DMS53 (cell line): Measurements from ENCODE around the gene SHROOM3.

ENCODE experiments used
- DNase-seq: peaks from one replicate; lab custom pipeline; 2025; lab: John Stamatoyannopoulos, UW

SHROOM3 gene

DNA sequence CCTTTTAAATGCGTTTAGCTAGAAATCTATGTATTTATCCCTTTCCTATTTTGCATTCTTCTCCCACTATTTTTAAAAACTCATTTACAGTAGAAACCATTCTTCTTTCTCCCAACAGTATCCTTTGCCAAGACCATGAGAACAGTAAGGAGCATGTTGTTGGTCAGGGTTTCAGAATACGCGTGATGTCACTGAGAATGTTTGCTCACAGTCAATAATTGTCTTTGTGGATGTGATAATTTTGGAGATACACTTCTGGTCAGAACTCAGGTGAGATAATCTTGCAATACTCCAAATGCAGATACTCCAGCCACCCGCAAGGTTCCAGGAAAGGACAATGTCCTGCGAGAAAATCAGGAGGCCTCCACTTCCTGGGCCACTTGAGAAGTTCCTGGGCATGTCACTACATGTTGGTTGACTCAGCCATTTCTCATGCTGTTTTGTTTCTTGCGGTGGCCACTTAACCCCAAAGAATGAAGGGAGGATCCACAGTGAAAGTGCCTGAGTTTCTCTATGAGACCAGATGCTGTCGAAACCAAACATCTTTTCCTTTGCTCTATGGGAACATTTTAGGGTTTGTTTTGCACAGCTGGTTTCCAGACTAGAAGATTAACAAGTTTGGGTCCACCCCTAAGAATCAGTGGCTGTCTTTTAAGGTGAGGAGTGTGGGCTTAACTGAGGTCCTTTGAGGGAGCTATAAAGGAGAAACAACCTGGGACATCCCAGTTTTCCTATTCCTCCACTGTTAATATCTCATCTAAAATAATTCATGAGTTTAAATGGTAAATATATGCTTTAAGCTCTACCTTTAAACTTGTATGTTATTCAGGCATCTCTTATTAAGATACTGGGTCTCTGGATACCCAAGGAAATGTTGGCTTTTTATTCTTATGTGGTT lies 346.9 kb downstream of the SHROOM3 start:
- DNase-seq: peak; percentile 84

DNA sequence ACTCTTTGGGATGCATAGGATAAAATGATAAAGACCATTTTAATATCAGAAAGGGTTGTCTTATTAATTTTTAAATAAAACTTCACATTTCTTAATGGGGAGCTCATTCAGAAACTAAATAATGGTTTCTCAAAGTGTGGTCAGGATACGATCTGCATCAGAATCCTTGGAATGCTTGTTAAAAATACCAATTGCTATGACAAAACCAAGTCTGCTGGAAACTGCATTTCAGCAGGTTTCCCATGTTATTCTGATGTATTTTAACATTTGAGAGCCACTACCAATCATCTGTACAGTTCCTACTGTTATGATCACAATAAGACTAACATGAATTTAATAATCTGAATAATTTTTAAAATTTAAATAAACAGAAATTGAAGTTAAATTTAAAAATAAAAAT lies 347.8 kb downstream of the SHROOM3 start:
- DNase-seq: no peak

DNA sequence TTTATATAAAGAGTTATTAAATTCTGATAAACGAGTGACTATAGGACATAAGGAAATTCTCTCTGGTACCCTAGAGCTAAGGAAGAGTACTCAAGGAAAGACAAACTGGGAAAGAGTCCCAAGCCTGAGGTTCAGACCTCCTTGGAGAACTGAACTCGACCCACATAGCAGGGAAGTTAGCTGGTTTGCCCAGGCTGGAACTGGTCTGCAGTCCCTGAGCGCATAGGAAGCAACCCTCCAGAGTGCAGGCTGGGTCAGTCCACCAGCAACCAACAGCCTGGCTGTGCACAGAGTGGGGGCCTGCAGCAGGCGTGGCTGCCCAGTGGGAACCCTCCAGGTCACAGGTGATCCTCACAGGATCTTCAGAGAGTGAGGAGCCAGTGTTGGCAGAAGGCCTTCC lies 348.8 kb downstream of the SHROOM3 start:
- no peak for DNase-seq

DNA sequence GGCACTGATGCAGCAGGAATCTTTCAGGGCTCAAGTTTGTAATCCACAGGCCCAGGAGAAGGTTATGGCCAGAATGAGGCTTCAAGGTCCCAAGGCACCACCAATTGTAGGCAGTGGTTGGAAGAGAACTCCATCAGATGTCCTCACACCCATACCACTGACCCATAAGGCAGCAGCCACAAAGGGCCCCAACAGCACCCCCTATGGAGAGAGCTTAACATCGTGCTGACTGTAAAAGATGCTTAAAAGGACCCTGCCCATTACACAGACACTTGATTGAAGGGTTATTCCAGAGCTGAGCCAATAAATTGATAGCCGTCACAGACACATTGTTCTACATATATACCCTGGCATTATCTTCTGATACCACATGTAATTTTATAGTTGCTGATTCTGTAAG lies 349.2 kb downstream of the SHROOM3 start:
- DNase-seq: peak; percentile 27

DNA sequence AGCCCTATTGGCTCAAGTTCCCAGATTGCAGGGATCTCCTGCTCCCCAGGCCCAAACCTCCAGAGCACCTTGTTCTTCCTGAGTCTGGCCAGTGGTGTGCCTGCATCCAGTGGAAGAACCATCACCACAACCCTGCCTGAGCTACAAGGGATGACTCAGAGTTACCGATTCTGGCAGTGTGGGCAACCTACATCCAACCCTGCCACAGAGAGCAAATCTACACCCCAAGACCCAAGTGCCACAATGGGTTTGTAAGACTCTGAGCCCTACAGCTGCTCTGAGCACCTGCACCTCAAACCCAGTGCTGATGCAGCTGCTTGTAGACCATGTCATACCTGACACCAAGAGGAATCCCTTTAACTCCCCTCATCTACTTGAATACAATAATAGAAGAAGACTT lies 352.9 kb downstream of the SHROOM3 start:
- no peak for DNase-seq

DNA sequence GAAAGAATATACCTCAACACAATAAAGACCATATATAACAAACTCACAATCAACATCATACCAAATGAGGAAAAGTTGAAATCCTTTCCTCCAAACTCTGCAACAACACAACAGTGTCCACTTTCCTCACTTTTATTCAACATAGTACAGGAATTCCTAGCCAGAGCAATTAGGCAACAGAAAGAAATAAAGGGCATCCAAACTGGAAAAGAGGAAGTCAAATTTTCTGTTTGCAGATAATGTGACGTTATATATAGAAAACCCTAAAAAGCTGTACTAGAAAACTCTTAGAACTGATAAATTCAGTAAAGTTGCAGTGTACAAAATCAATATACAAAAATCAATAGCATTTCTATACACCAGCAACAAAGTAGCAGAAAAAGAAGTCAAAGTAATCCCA lies 355.3 kb downstream of the SHROOM3 start:
- no peak for DNase-seq

DNA sequence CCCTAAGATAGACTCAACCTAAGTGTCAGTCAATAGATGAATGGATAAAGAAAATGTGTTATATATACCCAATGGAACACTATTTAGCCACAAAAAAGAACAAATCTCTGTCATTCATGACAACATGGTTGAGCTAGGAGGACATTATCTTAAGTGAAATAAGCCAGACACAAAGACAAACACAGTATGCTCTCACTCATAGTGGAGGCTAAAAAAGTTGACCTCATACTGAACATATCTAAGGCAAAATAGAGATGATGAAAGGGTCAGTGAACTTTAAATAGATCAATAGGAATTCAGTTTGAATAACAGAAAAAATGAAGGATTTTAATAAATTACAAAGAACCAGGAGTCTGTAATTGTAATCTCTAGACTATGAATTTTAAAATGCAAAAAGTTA lies 356.4 kb downstream of the SHROOM3 start:
- DNase-seq: no peak

DNA sequence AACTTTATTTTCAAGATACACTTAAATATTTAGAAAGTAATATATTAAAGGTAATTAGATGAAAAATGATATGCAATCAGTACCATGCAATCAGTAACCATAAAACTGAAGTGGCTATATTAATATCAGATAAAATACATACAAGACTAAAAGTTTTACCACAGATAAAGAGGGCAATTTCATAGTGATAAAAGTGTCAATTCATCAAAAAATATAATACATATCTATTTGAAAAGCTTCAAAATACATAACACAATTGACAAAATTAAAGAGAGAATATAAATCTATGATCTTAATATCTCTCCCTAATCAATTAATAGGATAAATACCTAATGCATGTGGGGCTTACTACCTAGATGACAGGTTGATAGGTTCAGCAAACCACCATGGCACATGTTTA lies 357.4 kb downstream of the SHROOM3 start:
- DNase-seq: no peak

DNA sequence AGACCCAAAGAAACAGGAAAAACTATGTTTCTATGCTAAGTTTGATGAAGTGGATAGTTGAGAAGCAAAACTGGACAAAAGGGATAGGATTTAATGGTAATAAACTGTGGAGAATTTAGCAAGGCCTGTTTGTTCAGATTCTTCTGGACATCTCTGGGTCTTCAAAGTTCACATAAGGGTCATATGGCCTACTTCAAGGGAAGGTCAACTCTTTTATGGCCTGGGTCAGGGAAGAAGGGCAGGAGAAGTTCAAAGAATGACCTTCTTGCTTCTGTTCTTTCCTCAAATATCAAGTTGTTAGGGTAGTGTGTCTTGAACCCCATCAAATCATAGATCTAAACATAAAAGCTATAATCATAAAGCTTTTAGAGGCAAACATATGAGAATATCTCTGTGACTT lies 360.2 kb downstream of the SHROOM3 start:
- DNase-seq: no peak

DNA sequence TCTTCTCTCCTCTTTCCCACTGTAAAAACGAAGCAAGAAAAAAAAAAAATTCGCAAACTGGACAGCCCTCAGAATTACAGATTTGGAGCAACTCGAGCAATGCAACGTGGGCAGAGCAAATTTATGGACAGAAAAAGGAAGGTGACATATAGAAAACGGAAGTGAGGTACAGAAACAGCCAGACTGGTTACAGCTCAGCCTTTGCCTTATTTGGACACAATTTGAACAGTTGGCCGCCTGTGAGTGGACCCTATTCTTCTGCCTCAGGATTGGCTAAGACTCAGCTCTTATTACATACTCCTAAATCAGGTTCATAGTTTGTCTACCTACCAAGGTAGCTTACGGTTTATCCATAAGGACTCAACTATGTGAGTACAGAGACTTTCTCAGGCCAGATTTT lies 364.1 kb downstream of the SHROOM3 start:
- peak; percentile 11 for DNase-seq

DNA sequence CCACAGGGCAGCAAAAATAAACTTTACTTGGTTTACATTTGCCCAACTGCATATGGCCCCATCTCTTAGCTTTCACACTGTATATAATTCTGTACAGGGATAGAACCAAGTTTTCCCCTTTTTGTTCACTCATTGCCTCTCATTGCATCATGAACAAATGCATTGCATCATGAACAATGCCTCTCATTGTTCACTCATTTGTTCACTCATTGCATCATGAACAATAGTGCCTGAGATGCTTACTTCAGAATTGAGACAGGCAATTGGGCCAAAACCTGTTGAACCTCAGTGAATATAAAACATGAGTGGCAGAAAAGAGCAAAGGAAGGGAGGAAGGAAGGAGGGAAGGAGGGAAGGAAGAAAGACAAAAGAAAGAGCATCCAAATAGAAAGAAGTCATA lies 364.7 kb downstream of the SHROOM3 start:
- DNase-seq: no peak

DNA sequence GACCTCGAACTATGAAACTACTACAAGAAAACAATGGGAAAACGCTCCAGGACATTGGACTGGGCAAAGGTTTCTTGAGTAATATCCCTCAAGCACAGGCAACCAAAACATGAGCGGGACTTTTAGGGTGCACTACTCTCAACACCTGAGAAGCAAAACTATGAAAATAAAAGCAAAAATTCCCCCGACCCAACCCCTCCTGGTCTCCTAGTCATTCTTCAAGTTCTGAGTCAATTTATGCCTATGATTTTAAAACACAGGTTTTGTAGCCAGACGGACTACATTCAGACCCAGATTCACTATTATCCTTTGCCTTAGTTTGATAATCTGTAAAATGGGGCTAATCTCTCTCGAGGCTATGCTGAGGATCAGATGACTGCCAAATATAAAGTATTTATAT lies 365.9 kb downstream of the SHROOM3 start:
- DNase-seq: no peak

DNA sequence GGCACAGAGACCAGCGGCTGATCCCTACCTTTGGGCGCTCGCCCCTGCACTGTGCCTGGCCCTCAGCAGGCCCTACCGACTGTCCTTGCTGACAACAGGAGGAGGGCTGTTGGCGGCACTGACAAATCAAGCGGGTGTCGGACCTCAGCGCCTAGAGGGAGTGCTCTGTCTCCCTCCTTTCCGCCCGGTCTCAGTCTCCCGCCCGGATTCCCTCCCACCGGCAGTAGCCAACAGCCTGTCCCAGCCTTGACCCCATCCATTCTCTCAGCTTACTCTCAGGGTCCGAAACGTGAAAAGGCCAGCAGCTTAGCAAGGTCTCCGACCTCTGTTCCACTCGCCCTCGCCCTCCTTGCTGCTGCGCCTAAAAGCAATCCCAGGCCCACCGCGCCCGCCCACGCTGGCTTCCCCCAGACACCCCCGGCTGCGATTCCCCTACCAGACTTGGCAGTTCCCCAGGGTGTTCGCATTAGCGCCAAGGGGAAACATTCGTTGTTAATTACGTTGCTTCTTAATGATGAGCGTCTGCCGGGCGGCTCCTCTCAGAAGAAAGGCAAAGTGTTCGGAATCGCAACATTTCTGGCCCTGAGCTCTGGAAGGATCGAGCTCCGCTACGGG lies 366.7 kb downstream of the SHROOM3 start:
- no peak for DNase-seq

DNA sequence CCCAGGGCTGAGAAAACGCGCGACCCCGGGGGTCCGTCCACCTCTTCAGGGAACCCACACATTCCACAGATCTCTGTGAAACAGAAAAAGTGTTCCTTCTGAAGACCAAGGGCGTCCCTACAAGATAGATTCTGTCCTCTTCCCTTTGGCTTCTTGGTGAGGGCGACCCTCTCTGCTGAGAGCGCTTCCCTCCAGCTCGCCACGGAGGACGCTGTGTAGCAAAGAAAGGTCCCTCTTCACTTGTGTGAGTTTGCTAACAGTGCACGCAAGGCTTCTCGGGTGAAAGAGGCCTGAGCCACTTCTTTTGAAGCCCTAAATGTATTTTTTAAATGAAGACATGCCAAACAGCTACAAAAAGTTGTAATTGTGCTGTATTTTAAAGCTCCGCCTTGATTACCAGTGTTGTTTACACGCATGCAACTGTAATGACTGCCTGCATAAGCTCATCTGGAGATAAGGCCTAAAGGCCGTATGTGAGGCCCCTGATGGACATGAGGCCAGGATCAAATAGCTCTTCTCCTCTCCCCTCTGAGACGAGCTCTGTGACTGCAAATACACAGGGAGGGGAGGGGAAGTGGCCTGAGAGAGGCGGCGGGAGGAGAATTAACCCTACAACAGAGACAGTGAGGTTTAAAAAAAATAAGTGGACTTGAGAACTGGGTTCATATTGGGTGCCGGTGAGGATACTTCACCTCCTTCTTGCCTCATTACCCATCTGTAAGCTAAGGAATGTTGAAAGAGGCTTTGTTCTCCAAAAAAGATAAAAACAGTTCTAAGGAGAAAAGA lies 367.4 kb downstream of the SHROOM3 start:
- DNase-seq: no peak

DNA sequence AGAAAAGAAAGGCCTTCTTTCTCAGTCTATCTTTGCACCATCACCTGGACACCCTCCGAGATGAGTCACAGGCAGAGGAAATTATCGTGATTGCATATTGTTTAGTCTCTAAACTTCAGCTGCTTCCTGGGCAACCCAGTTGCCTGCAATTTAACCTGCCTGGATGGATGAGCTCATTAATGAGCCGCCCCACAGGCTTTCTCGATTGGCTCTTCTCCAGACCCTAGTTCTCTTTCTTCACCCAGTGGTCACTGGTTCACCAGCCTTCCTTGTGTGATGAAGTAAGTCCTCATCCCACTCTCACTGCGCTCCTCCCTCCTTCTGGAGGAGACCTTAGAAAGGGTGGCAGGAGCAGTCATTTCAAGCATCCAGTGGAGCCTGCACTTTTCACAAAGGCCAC lies 368.5 kb downstream of the SHROOM3 start:
- DNase-seq: peak; percentile 70

DNA sequence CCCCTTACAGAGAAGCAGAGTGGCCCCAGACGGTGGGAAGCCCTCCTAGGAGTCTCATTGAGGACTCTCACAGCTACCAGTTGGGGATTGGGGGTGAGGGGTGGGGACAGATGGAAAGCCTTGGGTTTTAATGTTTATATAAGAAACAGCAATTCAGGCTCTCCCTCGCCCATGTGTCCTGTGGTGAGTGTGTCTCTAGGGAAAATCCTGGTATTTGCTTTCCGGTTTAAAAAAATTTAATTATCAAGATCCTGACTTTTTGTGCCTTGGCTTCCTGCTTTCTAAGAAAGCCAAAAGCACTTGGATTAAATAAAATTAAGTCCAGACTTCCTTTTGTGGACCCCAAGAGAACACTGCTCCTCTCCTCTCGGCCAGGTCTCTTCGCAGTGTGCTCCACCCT lies 369.1 kb downstream of the SHROOM3 start:
- no peak for DNase-seq

DNA sequence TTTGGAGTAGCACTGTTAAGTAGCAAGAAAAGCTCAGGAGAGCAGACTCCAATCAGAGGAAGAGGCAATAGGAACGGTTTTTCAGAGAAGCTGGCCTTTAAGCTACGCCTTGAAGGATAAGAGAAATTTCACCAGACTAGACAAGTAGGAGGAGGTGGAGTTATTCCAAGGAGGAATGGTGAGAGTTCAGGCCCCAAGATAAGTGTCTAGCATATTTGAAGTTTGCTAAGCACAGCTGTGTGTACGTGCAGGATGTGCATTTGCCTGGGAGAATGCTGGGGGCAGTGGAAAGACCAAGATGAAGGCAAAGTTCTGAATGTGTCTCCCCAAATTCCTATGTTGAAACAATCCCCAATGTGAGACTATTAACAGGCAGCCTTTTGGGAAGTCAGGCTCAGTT lies 371.3 kb downstream of the SHROOM3 start:
- no peak for DNase-seq

DNA sequence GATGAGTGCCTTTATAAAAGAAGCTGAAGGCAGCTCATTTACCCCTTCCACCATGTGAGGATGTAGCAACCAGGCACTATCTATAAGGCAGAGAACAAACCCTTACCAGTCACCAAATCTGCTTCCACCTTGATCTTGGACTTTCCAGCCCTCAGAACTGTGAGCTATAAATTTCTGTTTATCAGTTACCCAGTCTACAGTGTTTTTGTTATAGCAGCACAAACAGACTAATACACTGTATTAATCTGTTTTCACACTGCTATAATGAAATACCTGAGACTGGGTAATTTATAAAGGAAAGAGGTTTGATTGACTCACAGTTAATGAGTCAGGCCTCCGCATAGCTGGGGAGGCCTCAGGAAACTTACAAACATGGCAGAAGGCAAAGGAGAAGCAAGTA lies 371.7 kb downstream of the SHROOM3 start:
- no peak for DNase-seq

DNA sequence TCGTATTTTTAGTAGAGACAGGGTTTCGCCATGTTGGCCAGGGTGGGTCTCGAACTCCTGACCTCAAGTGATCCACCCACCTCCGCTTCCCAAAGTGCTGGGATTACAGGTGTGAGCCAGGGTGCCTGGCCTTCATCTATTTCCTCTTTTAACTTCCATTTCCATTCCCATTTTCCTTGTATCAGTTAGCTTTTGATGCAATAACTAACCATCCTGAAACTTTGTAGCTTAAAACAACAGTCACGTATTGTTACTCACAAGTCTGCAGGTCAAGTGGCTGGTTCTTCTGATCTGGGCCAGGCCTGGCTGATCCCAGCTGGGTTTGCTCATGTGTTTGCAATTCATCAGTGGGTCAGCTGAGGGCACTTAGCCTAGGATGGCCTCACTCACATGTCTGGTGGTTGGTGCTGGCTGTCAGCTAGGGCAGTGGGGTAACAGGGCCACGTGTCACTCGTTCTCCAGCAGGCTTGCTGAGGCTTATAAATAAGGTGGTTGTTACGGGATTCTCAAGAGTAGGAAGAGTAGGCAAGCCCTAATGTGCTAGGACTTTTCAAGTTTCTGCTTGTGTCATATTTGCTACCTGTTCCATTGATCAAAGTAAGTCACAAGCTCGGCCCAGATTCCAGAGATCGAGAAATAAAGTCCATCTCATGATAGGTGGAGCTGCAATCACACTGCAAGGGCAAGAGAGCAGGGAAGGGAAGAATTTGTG lies 374.7 kb downstream of the SHROOM3 start:
- DNase-seq: peak; percentile 11

DNA sequence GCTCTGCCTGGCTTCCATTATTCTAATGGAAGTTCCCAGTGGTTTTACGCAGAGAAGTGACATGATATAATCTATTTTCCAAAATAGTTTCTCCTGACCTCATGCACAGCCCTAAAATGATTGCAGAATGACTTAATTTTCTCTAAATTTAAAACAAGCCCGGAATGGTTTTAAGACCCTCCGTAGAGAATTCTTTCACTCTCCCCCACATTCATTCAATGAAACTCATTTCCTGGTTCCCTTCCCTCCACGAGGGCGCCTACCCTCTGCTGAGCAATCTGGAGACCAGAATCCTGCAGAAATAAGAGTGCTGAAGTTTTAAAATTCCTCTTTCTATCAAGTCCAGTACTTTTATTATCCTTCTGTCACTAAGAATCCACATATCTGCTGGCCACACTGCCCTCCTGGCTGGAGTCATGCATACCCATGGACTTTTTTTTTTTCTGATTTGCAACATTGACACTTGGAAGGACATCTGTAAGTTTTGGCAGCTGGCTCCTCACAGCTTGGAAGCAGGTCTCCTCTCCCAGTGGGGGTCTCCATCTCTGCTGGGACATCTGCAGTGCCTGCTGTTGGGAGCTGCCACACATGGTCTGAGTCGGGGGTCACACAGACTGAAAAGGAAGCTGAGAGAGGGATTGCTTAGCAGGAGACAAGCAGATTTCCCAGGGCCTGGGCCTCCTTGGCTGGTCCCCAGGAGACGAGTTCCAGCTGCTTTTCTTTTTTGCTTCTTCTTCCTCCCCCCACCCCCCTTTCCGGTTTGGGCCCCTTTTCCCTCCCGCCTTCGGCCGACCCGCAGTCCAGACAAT lies 376.8 kb downstream of the SHROOM3 start:
- no peak for DNase-seq

DNA sequence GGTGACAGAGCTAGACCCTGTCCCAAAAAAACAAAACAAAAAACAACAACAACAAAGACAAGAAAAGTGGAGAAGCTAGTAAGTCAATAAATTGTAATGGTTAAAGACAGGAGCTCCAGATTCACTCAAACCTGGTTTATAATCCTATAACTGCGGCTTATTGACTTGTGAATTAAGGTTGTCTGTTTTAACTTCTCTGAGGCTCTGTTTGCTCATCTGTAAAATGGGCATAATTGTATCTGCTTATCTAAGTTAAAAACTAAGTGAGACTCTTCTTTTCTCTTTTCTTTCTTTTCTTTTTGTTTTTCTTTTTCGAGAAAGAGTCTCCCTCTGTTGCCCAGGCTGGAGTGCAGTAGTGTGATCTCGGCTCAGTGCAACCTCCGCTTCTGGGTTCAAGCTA lies 378.0 kb downstream of the SHROOM3 start:
- no peak for DNase-seq
